GM19099 (cell line): Measurements from ENCODE around the gene ZCCHC17.
A peak's percentile ranks its signal among the peaks of the same experiment; 100 is the strongest.

ENCODE experiments used
- POLR2A ChIP-seq: IDR thresholded peaks from 3 replicates; pipeline ENCODE4 v1.6.1; 2011; ENCODE audit warnings: low read depth; ENCODE audit not compliant: insufficient read length; ENCODE audit errors: extremely low read depth

ZCCHC17 gene, protein sequence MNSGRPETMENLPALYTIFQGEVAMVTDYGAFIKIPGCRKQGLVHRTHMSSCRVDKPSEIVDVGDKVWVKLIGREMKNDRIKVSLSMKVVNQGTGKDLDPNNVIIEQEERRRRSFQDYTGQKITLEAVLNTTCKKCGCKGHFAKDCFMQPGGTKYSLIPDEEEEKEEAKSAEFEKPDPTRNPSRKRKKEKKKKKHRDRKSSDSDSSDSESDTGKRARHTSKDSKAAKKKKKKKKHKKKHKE

DNA sequence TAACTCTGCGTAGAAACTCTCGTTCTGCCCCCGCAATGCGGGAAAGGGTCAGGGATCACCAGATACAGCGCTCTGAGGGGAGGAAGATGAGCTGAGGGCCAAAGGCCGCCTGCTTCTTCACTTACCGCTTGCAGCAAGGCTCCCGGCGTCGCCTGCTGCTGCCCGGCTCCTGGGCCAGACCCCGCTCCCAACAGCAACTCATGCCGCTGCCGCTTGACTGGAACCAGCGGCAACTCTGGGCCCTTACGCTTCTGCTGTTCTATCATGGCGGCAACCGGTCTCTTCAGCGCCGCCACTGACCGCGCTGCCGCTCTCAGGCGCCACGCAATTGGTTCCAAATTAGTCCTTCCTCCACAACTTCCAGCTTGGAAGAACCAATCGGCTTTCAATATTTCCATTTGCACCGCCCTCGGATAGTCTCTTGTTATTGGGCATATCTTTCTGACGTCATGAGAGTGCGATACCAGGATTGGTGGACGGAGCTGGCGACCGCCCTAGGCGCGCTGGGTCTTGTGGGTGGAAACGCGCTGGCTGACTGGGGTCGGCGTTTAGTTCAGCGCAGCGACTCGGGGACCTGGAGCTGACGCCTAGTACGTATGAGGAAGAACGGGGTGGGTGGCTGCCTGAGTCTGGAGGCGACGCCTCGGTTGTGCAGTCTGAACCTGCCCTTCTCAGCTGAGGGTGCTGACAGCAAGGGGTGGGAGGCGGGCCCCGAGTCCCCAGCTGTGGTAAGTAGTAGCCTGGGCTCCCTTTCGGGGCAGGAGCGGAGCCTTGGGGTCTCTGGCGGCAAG lies at the start of gene ZCCHC17, which contains the start of gene SNRNP40:
TSS of gene ZCCHC17 (plus strand) at position 547 of the 791 bp plus-strand sequence. CDS start 13,067 bp downstream, outside the sequence.
TSS of gene SNRNP40 (minus strand) at position 303 of the 791 bp plus-strand sequence. CDS start at position 266, 37 bp downstream.
- TF ChIP-seq POLR2A, result peak; percentile 89

DNA sequence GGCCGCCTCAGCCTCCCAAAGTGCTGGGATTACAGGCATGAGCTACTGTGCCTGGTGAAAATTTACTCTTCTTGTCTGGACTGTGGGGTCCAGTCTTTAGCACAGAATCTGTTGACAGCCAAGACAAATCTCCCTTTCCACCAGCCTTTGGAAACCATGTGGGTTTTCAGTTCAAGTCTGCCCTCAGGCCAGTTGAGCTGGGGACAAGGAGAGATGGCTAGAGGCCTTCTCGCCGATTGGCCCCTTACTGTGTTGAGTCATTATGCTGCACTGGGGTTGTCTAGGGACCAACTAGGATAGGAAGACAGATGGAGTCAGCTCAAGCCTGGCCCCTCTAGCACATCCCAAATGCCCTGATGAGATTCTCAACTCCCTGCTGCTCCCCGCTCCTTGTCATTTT lies 48.6 kb upstream of the ZCCHC17 start:
- TF ChIP-seq POLR2A, result no peak

DNA sequence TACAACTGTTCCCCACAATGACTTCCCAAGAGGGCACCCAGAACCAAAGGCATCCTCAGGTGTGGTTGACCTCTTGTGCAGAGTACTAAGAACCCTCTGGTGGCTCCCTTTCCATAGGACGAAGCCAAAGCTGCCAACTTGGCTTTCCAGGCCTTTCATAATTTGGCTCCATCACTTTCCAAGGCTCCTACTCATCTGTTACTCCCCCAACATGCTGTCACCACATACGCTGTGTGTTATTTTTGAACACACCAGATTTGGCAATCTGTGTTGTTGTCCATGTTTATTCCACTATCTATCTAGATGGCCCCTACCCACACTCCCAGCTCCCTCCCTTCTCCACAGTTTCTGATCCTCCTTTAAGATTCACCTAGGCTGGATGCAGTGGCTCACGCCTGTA lies 47.0 kb upstream of the ZCCHC17 start:
- TF ChIP-seq POLR2A, result no peak

DNA sequence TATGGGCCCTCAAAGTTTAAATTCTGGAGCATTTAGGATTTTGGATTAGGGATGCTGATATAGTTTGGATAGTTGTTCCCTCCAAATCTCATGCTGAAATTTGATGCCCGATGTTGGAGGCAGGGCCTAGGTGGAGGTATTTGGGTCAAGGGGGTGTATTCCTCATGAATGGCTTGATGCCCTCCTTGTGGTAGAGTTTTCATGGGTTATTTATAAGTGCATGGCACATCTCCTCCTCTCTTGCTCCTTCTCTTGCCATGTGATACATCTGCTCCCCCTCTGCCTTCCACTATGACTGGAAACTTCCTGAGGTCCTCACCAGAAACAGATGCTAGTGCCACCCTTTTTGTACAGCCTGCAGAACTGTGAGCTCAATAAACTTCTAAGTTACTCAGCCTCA lies 39.6 kb upstream of the ZCCHC17 start:
- TF ChIP-seq POLR2A, result no peak

DNA sequence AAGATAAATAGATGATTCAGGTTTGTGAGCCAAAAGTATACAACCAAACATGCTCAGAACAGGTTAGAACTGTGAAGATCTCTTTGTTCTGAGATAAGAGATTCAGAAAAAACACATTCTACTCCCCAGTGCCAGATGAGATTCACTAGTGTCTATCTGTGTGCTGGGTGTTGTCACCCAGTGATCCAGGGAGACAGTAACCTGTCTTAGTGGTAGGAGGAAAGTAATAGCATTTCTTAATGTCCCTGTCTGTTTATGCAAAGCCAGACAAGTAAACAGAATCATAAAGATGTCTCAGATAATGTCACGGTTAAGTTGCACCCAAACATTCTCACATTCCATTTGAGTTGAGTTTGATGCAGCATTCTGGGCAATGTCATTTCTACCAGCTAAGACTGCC lies 38.3 kb upstream of the ZCCHC17 start:
- no peak for TF ChIP-seq POLR2A

DNA sequence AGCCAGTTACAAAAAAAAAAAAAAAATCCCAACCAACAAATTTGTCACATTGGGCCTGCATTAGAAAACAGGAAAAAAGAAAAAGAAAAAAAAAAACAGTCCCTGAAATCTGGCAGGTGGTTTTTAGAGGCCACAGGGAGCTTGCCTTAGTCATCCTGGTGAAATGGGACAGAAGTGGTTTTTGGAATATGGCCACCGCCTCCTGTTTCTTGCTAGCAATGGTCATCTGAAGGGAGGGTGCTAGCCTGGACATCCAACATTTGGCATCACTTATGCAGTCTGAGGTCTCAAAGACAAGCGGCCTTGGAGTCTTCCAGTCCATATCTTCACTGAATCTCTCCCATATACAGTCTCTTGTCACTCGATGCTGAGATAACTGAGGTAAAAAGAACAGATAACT lies 37.1 kb upstream of the ZCCHC17 start:
- no peak for TF ChIP-seq POLR2A

DNA sequence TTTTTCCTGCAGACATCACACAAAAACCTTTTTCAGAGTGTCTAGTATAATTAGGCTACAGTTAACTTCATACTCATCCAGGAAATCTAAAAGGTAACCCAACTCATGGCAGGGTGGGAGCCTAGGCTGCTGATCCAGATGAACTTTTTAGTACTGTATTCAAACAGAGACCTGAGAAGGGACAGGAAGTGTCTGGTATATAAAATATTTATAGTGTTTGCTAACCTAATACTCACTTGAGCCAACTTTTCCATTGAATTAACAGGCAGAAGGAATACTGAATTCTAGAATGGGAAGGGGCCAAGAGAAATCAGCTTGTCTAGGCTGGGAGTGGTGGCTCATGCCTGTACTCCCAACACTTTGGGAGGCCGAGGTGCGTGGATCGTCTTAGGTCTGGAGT lies 34.9 kb upstream of the ZCCHC17 start:
- no peak for TF ChIP-seq POLR2A

DNA sequence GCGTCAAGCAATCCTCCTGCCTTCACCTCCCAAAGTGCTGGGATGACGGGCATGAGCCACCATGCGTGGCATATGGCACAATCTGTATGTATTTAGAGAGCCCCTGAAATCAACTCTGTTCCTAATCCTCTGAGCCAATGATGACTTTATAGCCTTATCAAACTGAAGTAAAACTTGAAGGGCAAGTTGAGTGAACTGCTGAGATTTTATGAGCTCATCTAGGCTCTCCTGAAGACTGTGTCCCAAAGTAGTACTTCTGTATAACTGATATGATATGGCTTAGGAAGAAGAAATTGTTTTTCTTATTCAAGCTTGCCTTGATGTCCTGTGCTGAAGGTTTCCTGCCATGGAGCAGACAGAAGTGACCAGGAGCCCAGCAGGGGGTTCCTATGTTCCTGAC lies 33.4 kb upstream of the ZCCHC17 start:
- no peak for TF ChIP-seq POLR2A

DNA sequence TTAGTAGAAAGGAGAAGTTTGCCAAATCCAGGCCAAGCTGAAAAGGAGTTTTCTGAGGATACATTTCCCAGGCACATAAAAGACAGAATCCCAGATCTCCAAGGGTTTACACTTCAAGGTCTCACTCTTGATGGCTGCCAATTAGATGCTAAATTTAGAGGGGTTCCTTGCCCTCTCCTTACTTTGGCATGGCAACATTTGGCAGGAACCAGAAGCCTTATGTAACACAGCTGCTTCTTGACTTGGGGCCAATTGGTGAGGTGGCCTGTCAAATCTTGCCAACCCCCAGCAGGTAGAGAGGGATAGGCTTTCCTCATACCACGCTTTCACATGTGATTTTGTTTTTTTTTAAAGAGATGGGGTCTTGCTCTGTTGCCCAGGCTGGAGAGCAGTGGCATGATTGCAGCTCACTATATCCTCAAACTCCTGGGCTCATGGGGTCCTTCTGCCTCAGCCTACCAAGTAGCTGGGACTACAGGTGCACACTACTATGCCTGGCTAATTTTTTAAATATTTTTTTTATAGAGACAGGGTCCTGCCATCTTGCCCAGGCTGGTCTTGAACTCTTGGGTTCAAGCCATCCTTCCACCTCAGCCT lies 31.9 kb upstream of the ZCCHC17 start:
- no peak for TF ChIP-seq POLR2A

DNA sequence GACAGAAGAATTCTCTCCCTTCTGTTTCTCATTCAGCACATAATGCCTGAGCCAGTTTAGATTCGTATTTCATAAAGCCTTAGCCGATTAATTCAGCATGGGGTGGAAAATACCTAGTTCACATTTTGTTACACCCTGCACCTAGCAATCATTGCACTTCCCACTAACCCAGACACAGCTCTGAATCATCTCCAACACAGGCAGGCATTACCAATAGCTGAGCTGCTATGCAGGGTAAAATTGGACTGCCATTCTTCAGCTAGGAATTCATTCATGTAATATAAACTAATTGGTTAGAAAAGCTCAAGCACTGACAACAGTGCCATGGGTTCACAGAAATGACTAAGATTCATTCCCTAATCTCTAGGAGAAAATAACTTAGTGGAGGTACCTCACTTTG lies 30.3 kb upstream of the ZCCHC17 start:
- TF ChIP-seq POLR2A, result no peak

DNA sequence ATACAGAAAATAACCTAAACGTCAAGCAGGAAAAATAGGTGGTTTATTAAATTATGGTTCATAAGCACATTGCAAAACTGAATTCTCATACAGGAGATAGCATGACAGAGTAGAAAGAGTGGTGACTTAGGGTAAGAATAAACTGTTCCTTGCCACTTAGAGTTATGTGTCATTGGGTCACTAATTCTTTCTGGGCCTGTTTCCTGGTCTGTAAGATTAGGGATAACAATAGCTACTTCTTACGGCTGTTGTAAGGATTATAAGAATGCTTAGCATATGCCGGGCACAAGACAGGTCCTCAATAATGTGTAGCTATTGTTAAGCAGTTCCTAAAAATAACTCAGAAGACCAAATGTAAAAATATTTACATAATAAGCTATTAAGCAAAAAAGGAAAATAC lies 24.5 kb upstream of the ZCCHC17 start:
- TF ChIP-seq POLR2A, result no peak

DNA sequence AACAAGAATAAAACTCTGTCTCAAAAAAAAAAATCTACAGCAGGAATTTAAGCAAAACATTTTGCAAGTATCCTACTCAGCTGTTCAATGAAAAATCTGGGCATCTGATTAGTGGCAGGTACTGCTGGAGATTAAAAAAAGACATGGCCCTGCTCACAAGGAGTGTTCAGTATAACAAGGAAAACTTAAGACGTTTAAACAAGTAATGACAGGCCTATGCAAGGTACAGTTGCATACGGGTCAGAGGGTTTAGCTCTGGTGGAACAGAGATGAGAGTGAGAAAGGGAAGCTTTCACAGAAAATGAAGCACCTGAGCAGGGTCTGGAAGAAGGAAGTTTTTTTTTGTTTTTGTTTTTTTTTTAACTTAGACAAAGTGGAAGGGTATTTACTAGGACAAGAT lies 23.2 kb upstream of the ZCCHC17 start:
- no peak for TF ChIP-seq POLR2A

DNA sequence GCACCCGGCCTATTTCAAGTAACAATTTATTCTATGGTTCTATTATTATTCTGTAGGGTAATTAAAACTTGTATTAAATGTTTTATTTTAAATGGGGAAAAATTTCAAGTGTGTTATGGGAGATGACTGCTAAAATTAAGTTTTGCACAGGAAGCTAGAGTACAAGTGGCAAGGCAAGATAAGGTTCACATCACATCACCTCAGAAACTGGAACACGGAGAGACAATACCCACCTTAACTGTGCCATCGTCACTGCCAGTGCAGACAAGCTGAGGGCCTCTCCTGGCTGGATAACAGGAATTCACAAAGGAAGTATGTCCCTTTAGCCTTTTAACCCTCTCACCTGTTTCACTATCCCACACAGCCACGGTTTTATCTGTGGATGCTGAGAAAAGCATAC lies 7.8 kb upstream of the ZCCHC17 start:
- no peak for TF ChIP-seq POLR2A

DNA sequence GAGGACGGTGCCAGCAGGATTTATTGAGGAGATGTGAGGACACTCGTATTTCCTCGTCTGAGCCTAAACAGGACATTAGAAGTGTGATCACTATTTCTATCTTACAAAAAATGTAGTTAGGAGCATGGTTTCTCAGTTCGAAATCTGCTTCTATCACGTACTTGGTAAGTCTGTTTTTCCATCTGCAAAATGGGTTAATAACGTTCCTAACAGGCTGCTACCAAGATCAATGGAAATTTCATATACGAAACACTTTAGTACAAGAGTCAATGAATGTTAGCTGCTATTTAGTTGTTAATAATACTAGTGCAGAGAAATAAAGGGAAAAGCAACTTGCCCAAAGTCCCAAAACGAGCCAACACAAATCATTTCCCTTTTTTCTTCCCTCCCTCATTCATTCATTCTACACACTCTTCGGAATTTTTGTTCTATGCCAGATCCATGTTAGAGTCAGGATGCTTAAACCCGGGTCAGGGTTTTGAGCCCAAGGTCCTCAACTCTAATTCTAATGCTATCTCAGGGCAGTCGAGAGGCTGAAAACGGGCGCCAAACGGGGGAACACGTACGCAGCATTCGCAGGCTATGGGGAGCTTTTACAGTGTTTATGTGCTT lies 852 bp upstream of the ZCCHC17 start:
- no peak for TF ChIP-seq POLR2A
